Brain pericyte (primary cell): ENCODE data around the gene SRGAP3.

ENCODE experiments used
- DNase-seq: peaks from one replicate; pipeline ENCODE4 v3.0.0-alpha.2; 2012; ENCODE audit warnings: low read depth, low spot score

The SRGAP3 gene

DNA sequence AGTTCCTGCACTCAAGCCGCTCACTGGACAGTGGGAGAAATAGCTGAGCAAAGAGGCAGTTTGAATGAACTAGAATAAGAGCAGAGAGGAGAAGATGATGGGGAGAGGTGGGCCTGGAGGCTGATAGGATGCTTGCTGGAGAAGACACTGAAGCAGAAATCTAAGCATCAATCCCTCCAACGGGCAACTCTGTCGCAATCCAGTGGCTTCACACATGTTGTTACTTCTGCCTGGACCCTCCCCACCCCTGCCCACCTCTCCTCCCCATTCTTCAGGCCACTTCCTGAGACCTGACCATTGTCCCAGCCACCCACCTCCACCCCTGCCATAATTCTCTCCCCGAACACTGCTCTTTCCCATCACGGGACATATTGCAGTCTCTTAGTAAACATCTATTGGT, 76.0 kb downstream of the SRGAP3 start:
- DNase-seq: no peak

DNA sequence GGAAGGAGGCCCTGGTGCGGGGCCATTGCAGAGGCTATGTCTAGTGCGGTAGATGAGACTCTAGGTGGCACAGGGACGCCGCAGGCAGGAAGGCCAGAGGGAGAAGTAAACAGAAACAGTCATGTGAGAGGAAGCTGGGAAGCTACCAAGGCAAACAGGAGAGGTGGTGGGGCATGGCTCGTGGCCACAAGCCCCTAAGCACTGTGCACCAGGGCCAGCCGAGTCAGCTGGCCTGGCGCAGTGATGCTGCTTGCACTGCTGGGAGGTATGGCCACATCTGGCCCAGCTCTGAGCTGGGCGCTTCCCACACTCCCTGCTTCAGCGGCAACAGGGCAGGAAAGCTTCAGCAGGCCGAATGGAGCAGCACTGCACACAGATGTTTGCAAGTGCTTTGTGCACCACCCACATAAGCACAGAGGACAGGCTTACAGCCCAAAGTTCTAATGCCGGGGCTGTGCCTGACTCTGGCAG, 76.6 kb downstream of the SRGAP3 start:
- DNase-seq: no peak

- DNase-seq: no peak
Measured at GRCh38 chr3:9170851-9171160, 78.6 kb downstream of the SRGAP3 start.

- DNase-seq: no peak
Measured at GRCh38 chr3:9169956-9170850, 79.2 kb downstream of the SRGAP3 start.

GRCh38 chr3:9169326-9169725, 80.1 kb downstream of the SRGAP3 start:
- no peak for DNase-seq

- no peak for DNase-seq
Measured at GRCh38 chr3:9168241-9168741, 81.2 kb downstream of the SRGAP3 start.

- no peak for DNase-seq
Measured at GRCh38 chr3:9167222-9167621, 82.2 kb downstream of the SRGAP3 start.

GRCh38 chr3:9165421-9165820, 84.0 kb downstream of the SRGAP3 start:
- no peak for DNase-seq

GRCh38 chr3:9163289-9163688, 86.2 kb downstream of the SRGAP3 start:
- no peak for DNase-seq

DNA sequence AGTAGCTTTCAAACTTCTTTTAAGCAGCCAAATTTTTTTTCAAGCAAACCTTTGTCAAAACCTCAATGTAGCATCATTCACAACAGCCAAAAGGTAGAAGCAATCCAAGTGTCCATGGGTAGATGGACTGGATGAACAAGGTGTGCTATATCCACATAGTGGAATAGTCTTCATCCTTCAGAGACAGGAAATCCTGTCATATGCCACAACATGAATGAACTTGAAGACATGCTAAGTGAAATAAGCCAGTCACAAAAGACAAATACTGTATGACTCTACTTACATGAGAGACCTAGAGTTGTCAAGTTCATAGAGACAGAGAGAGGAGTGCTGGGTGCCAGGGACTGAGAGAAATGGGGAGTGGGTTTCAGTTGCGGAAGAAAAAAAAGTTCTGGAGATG, 87.6 kb downstream of the SRGAP3 start:
- DNase-seq: no peak

GRCh38 chr3:9161298-9161697, 88.1 kb downstream of the SRGAP3 start:
- DNase-seq: no peak

GRCh38 chr3:9158865-9159630, 90.4 kb downstream of the SRGAP3 start:
- DNase-seq: no peak

DNA sequence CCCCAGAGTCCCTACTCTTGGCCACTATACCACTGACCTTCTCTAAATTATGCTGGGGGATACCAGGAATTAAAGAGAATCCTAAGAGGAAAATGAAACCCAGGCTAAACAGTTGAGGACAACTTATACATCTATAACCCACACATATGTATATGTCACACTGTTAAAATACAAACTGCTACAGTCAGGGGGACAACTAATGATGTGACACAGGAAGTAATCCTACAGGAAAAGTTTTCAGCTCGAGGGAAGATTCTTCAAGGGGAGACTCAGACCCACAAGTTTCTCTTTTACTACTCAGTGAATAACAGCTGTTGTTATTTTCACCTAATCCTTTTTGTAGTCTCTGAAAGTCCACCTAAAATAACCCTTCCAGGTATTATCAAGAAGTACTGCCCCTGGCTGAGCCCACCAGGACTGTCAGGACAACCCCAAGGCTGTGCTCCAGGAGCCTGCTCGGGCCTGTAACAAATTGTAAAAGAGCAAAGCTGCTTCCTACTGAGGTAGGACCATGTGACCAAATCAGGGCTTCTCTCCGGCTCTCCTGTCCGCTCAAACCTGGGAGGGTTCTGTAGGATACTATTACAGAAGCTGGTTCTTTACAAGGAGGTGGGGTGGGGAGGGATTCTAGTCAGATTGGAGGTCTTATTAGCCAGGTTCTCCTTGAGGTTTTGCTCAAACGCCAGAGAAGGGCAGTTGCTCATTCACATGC, 91.6 kb downstream of the SRGAP3 start:
- no peak for DNase-seq

GRCh38 chr3:9156604-9157003, 92.8 kb downstream of the SRGAP3 start:
- DNase-seq: no peak

DNA sequence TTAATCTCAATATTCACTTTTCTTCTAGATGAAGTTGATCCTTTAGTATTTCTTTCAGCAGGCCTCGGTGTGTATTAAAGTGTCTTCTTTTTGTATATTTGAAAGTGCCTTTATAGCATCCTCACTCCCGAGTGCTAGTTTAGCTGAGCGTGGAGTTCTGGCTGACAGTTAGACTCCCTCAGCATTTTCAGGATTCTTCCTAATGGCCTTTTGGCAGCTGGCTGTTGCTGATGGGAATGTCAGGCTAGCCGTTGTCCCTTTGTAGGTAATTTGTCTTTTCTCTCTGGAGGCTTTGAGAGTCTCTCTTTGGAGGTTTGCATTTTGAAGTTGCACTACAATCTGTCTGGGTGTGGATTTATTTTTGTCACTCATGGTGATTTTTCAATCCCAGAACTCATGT, 94.4 kb downstream of the SRGAP3 start:
- no peak for DNase-seq

DNA sequence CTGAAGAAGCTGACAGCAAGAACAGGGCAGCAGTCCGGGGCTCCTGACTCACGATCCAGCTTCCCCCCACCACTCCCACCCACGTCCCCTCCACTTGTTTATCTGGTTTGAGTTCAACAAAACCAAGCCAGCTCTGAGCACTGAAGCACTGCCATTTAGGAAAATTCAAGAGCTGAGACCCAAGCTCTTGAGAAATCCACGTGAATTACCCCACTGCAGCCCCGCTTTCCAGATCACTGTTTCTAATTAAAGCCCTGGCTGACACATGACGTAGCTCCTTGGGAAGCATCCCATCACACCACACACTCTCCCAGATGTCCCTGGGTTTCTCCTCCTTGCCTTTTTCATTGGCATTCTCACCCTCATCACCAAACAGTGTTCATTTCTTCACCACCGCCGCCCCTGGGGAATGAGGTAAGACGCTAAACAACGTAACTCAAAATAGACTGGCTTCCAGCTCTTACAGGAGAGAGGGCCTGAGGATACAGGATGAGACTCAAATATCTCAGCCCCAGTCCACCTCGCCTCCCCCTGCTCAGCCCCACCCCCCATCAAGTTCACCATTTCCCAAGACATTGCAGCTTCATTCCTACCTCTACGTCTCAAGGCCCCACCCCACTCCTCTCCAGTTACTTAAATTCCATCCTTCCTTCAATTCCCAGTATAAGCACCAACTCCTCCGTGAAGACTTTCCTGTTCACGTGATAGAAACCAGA, 95.4 kb downstream of the SRGAP3 start:
- no peak for DNase-seq

- no peak for DNase-seq
Measured at GRCh38 chr3:9151240-9151639, 98.2 kb downstream of the SRGAP3 start.

- DNase-seq: no peak
Measured at GRCh38 chr3:9149566-9149965, 99.9 kb downstream of the SRGAP3 start.

- DNase-seq: no peak
Measured at GRCh38 chr3:9147896-9148266, 101.6 kb downstream of the SRGAP3 start.

GRCh38 chr3:9147215-9147895, 102.1 kb downstream of the SRGAP3 start:
- DNase-seq: no peak
